Ovary (tissue), 9 donors: Measurements from ENCODE around the gene CABCOCO1. TPM values are rescaled to one million over a fixed set of nuclear protein-coding genes. Genes with fewer than 3 reads are reported as not detected.

Source experiments
- DNase-seq, 5 donors: peaks; one replicate each; pipeline ENCODE4 v3.0.0-alpha.2; 2019 to 2020
- H3K27ac ChIP-seq, 2 donors: fragments of 200-600 bp; one replicate each; pipeline versions ENCODE4 v1.5.1 to v1.8.0; 2019 to 2022
- H3K27me3 ChIP-seq: fragments of 200-600 bp; one replicate; pipeline ENCODE4 v1.8.0; 2022
- H3K36me3 ChIP-seq: fragments of 200-600 bp; sonication (generic); one replicate; pipeline ENCODE4 v1.5.1; 2019
- H3K4me1 ChIP-seq: one replicate; pipeline ENCODE4 v1.8.1; 2013; ENCODE audit warnings: mild to moderate bottlenecking, moderate library complexity; ENCODE audit not compliant: insufficient read depth
- H3K4me3 ChIP-seq: fragments of 200-600 bp; sonication (generic); one replicate; pipeline ENCODE4 v1.5.1; 2017
- H3K9me3 ChIP-seq, 2 donors: fragments of 200-600 bp in 1 of 2; sonication (generic) in 1 of 2; one replicate each; pipeline versions ENCODE4 v1.5.1 to v1.8.1; 2013 to 2019; ENCODE audit warnings: mild to moderate bottlenecking in 1 of 2, moderate library complexity in 1 of 2
- EP300 ChIP-seq: sonication (generic); formaldehyde crosslinking; IDR thresholded peaks from one replicate; pipeline ENCODE4 v1.6.1; 2017; ENCODE audit warnings: antibody characterized with exemption
- POLR2A ChIP-seq: fragments of 450-650 bp; IDR thresholded peaks from one replicate; pipeline ENCODE4 v1.6.1; 2017; ENCODE audit warnings: antibody characterized with exemption, mild to moderate bottlenecking, moderate library complexity
- WGBS, 3 donors: extraction: QIAGEN DNeasy Blood & Tissue Kit in 1 of 3; methylation state at CpG; one replicate each; pipeline versions ENCODE4 v1.1.5 to v1.1.7; 2013 to 2017; 5-methylcytosine and 5-hydroxymethylcytosine counted together
- intact Hi-C, 4 donors: fragments of 100-400 bp; cut with DNase I; formaldehyde crosslinking; loops; one replicate each; pipeline versions ENCODE4 v1.11.0 to v1.15.1; 2022 to 2023
- polyA plus RNA-seq, 2 donors: library from polyadenylated mRNA; stranded (reverse); fragments of 200-250 nt in 1 of 2; fragments of 350-450 nt in 1 of 2; fragmentation: Illumina TruSeq in 1 of 2; extraction: RNeasy Lipid Tissue Mini Kit (QIAGEN cat#74804) in 1 of 2; gene quantifications; one replicate each; pipeline ENCODE4 v1.2.3, GENCODE V29; 2013 to 2014
- total RNA-seq, 7 donors: library from RNA; depleted of rRNA in 2 of 7; stranded (reverse); fragments of >200 nt in 2 of 7; fragmentation: NEBNext Ultra II Directional in 3 of 7; extraction: Animal tissue kit (Norgen Biotek cat#: 25700) in 3 of 7; gene quantifications; one replicate each; pipeline versions ENCODE4 v1.1.0 to v1.2.4, GENCODE V29; 2016 to 2023
- TF ChIP-seq, protein P1 (sequence below), 3 donors: fragments of 450-650 bp in 2 of 3; fragments of 200-600 bp in 1 of 3; IDR thresholded peaks; one replicate each; pipeline versions ENCODE4 v1.5.1 to v1.8.0; 2016 to 2022; ENCODE audit warnings: antibody characterized with exemption in 3 of 3, mild to moderate bottlenecking in 1 of 3
- donor health status: DM: no; HTN: no; CAD: no; lungs with moderate emphysema.
- donor health status: DM: no; HTN: no; CAD: no.
- donor health status: Bipolar disorder and iron deficiency.
- donor health status: DM: yes; HTN: yes; CAD: no.
- donor health status: DM: no; HTN: no; CAD: no.
- donor health status: DM: yes; HTN: yes; CAD: no.

The CABCOCO1 gene
- total and polyA plus RNA-seq, 9 donors, result 0.15 to 10.1 (median 0.55) TPM

DNA sequence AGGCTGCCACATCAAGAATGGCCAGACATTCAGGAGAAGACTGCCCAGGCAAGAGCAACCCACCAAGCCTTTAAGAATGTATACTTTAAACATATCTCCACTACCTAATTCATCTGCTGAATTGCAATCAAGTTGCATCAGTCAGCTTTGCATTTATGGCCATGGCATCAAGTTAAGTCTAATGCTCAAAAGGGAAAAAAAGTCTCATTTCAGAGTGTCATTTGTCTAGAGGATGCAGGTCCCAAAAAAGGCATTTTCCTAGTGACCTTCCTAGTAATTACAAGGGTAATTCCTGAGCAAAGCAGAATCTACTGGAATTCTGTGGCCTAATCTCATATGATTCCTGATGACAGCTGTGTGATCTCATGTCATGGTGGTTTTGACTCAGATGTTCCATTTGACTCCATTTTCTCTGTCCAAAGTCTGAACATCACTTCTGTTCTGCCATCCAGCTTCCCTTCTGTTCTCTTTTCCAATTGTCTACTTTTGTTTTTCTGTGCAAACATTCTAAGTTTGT lies 7.3 kb upstream of the CABCOCO1 start:
- Histone ChIP-seq H3K4me1 (no peaks in the 10 kb centered on the region), H3K4me3 (no peak overlapping the region), H3K27me3 (no peaks in the 10 kb centered on the region), H3K9me3 (no peaks in the 10 kb centered on the region), H3K27ac (no peak overlapping the region), H3K36me3 (no peaks in the 10 kb centered on the region)
- TF ChIP-seq POLR2A (no peak), EP300 (no peak)
- TF ChIP-seq, protein P1, sequence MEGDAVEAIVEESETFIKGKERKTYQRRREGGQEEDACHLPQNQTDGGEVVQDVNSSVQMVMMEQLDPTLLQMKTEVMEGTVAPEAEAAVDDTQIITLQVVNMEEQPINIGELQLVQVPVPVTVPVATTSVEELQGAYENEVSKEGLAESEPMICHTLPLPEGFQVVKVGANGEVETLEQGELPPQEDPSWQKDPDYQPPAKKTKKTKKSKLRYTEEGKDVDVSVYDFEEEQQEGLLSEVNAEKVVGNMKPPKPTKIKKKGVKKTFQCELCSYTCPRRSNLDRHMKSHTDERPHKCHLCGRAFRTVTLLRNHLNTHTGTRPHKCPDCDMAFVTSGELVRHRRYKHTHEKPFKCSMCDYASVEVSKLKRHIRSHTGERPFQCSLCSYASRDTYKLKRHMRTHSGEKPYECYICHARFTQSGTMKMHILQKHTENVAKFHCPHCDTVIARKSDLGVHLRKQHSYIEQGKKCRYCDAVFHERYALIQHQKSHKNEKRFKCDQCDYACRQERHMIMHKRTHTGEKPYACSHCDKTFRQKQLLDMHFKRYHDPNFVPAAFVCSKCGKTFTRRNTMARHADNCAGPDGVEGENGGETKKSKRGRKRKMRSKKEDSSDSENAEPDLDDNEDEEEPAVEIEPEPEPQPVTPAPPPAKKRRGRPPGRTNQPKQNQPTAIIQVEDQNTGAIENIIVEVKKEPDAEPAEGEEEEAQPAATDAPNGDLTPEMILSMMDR (IDR thresholded peaks at IDR 0.05), result no peak
- DNase-seq, result no peak
- intact Hi-C loops, result no loop called here

DNA sequence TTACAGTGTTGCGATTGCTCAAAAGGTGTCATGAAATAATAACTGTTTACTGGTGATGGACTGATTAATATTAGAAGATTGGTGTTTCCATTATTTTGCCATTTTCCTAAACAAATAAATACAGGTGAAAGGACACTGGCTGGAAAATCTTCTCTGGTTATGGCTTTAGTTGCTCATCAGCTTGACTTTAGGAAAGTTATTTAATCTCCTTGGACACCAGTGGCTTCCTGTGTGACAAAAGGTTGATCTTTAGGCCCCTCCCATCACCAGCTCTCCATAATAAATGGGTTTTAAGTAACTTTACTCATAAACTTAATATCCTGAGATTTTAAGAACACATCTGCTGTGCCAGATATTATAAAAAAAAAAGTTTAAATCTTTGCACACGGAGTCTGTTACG lies 737 bp downstream of the CABCOCO1 start:
- DNase-seq, result no peak
- no peaks in the 10 kb centered on the region for H3K27me3 ChIP-seq
- H3K27ac ChIP-seq, result no peak overlapping the region
- H3K36me3 ChIP-seq, result no peaks in the 10 kb centered on the region
- peaks cover 2% of the 10 kb centered on the region for H3K4me1 ChIP-seq
- intact Hi-C loops, result no loop called here
- TF ChIP-seq POLR2A (no peak), EP300 (no peak)
- TF ChIP-seq, protein P1 (IDR thresholded peaks at IDR 0.05), result no peak
- WGBS, 3 donors, result 76 to 87% (median 86%) methylated on average over 3 of the region's 3 CpGs
- peak overlapping the region; percentile 53 for H3K4me3 ChIP-seq
- H3K9me3 ChIP-seq, result no peaks in the 10 kb centered on the region

DNA sequence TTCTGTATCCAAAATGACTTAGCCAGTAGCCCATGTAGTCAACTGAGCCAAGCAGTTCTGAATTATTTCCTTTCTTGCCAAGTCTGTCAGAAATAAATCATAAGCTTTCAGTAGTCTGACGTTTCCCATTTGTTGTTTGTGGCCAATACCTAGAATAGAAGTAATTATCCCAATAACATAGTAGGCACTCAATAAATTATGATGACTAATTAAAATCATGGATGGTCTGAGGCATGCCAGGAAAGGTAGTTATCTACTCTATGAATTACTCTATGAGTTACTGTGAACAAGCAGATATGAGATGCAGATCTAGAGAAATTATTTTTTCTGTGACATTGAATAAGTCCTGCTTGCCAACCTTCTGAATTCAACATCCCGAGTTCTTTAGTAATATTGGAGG lies 2.3 kb downstream of the CABCOCO1 start:
- Histone ChIP-seq H3K9me3 (no peaks in the 10 kb centered on the region), H3K36me3 (no peaks in the 10 kb centered on the region), H3K4me1 (peaks cover 2% of the 10 kb centered on the region), H3K4me3 (no peak overlapping the region), H3K27ac (no peak overlapping the region), H3K27me3 (no peaks in the 10 kb centered on the region)
- no peak for DNase-seq
- WGBS, 3 donors, result 61 to 71% (median 71%) methylated on average over 2 of the region's 2 CpGs
- intact Hi-C loops, result no loop called here
- TF ChIP-seq POLR2A, result no peak
- TF ChIP-seq EP300, result no peak
- TF ChIP-seq, protein P1 (IDR thresholded peaks at IDR 0.05), result no peak

DNA sequence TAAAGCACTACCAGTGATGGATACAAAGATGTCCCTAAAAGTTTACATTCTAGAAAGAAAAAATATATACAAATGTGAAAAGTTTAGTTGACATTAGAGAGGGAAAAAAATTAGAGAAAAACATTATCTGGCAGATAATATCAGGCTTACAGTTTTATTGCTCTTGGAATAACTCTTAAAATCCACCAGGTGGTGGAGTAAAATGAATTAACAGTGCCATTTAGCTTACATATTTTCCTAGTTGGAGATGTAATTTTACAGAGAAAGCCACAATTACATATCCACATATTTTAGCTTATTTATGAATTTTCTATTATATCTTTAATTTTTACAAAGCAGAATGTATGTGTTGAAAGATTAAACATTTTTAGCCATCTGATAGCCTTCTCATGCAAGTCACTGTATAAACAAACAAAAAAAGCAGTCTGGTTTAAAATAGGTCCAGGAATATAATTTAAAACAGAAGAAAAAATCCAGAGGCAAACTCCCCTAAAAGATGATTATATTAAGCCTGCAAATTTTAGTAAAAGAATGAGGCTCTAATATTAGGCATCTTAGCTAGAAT lies 6.5 kb downstream of the CABCOCO1 start:
- intact Hi-C loops, result no loop called here
- Histone ChIP-seq H3K4me1 (no peaks in the 10 kb centered on the region), H3K9me3 (no peaks in the 10 kb centered on the region), H3K4me3 (no peak overlapping the region), H3K27ac (no peak overlapping the region), H3K36me3 (no peaks in the 10 kb centered on the region), H3K27me3 (no peaks in the 10 kb centered on the region)
- DNase-seq, result no peak
- TF ChIP-seq EP300 (no peak), POLR2A (no peak)
- TF ChIP-seq, protein P1 (IDR thresholded peaks at IDR 0.05), result no peak

DNA sequence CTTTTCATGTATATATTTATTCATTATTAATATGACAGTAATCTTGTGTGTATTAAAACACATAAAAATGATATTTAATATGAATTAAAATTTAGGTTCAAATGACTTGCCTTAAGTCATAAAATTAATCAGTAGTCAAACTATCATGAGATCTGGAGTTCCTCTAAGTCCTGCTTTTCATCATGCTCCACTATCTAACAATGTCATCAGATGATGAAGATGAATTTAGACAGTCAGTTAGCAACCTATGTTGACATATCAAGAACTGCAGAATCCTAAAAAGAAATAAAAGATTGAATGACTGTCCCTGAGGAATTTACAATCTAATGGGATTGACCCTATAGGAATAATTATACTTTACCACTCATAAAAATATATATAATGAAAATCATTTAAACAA lies 7.1 kb downstream of the CABCOCO1 start:
- Histone ChIP-seq H3K27me3 (no peaks in the 10 kb centered on the region), H3K36me3 (no peaks in the 10 kb centered on the region), H3K9me3 (no peaks in the 10 kb centered on the region), H3K4me3 (no peak overlapping the region), H3K4me1 (no peaks in the 10 kb centered on the region), H3K27ac (no peak overlapping the region)
- intact Hi-C loops, result no loop called here
- no peak for DNase-seq
- TF ChIP-seq EP300, result no peak
- TF ChIP-seq, protein P1 (IDR thresholded peaks at IDR 0.05), result no peak
- TF ChIP-seq POLR2A, result no peak
